Peyer's patch (tissue), 4 donors: ENCODE data around the gene F2RL2.

Source experiments
- POLR2A ChIP-seq, 2 donors: fragments of 450-650 bp; IDR thresholded peaks; one replicate each; pipeline ENCODE4 v1.5.1; 2017; ENCODE audit warnings: antibody characterized with exemption in 2 of 2, mild to moderate bottlenecking in 2 of 2, moderate library complexity in 2 of 2
- TF ChIP-seq, protein P1 (sequence below), 6 experiments: fragments of 450-650 bp in 4 of 6; fragments of 200-600 bp in 2 of 6; sonication (generic) in 1 of 6; IDR thresholded peaks; one replicate each; pipeline ENCODE4 v1.5.1; 2017 to 2019; ENCODE audit warnings: antibody characterized with exemption in 6 of 6, mild to moderate bottlenecking in 3 of 6, moderate library complexity in 1 of 6

DNA sequence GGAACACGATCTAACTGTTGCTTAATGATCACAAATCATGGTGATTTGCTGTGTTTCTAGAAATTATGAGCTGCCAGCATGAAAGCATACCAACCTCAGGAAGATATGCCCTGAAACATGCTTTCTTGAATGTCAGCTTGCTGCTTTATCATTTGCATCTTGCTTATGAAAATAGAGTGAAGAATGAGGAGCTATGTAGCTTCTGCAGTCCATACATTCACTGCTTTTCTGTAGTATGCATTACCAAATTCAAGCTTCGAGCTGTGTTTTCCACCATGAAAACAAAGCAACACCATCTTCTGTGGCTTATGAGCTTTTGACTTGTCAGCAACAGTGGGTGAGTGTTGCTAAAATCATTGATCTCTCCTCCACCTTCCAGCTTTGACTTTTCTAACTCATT lies 16.5 kb downstream of the F2RL2 start:
- TF ChIP-seq, protein P1, sequence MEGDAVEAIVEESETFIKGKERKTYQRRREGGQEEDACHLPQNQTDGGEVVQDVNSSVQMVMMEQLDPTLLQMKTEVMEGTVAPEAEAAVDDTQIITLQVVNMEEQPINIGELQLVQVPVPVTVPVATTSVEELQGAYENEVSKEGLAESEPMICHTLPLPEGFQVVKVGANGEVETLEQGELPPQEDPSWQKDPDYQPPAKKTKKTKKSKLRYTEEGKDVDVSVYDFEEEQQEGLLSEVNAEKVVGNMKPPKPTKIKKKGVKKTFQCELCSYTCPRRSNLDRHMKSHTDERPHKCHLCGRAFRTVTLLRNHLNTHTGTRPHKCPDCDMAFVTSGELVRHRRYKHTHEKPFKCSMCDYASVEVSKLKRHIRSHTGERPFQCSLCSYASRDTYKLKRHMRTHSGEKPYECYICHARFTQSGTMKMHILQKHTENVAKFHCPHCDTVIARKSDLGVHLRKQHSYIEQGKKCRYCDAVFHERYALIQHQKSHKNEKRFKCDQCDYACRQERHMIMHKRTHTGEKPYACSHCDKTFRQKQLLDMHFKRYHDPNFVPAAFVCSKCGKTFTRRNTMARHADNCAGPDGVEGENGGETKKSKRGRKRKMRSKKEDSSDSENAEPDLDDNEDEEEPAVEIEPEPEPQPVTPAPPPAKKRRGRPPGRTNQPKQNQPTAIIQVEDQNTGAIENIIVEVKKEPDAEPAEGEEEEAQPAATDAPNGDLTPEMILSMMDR (IDR thresholded peaks at IDR 0.05): no peak
- no peak for TF ChIP-seq POLR2A (IDR thresholded peaks at IDR 0.05)
